H1 (cell line): Measurements from ENCODE around the gene CSGALNACT2. TPM values are rescaled to one million over a fixed set of nuclear protein-coding genes. Genes with fewer than 3 reads are reported as not detected.

Experiments
- CTCF ChIA-PET: fragments of 300-600 bp; sonication (Branson Sonifier 250); formaldehyde crosslinking; loops from one replicate; lab custom pipeline; 2021; ENCODE audit not compliant: partially characterized antibody; lab: Charles Lee
- POLR2A ChIA-PET: fragments of 300-600 bp; sonication (Branson Sonifier 250); formaldehyde crosslinking; loops from one replicate; lab custom pipeline; 2021; ENCODE audit warnings: inconsistent platforms; ENCODE audit not compliant: partially characterized antibody; lab: Charles Lee
- DNase-seq, 2 experiments: peaks; one replicate each; pipeline versions ENCODE4 v3.0.0 to v3.0.0-alpha.2; 2010 to 2022; ENCODE audit warnings: low spot score in 2 of 2, low read depth in 1 of 2, mixed read lengths in 1 of 2
- FAIRE-seq: peaks from 2 replicates; lab custom pipeline; 2011; peaks lifted over from hg19 to GRCh38; lab: Jason Lieb, UNC
- H2AFZ ChIP-seq: 2 replicates; pipeline ENCODE4 v1.8.1; 2012; ENCODE audit warnings: low read length, inconsistent platforms
- H2AK5ac ChIP-seq: 2 replicates; pipeline ENCODE4 v1.6.1; 2013; ENCODE audit warnings: low read depth, low read length
- H2BK120ac ChIP-seq: replicated peaks from 2 replicates; pipeline ENCODE3; 2013; ENCODE audit warnings: low read depth, low read length, inconsistent platforms
- H2BK12ac ChIP-seq: 2 replicates; pipeline ENCODE4 v1.6.1; 2013; ENCODE audit warnings: low read depth, low read length
- H2BK15ac ChIP-seq: 2 replicates; pipeline ENCODE4 v1.6.1; 2013; ENCODE audit warnings: low read length
- H2BK20ac ChIP-seq: 2 replicates; pipeline ENCODE4 v1.6.1; 2013; ENCODE audit warnings: low read length
- H2BK5ac ChIP-seq: 2 replicates; pipeline ENCODE4 v1.6.1; 2013; ENCODE audit warnings: low read depth, low read length
- H3K14ac ChIP-seq: 2 replicates; pipeline ENCODE4 v1.6.1; 2013; ENCODE audit warnings: inconsistent platforms; ENCODE audit not compliant: insufficient read length
- H3K18ac ChIP-seq: 2 replicates; pipeline ENCODE4 v1.6.1; 2013; ENCODE audit warnings: low read length; ENCODE audit errors: extremely low read depth
- H3K23ac ChIP-seq: 2 replicates; pipeline ENCODE4 v1.6.1; 2013; ENCODE audit warnings: inconsistent platforms; ENCODE audit not compliant: insufficient read length
- H3K23me2 ChIP-seq: 2 replicates; pipeline ENCODE4 v1.6.1; 2013; ENCODE audit warnings: low read depth, low read length
- H3K27ac ChIP-seq: 2 replicates; pipeline ENCODE4 v1.6.1; 2011; ENCODE audit warnings: low read depth, low read length, inconsistent platforms
- H3K27me3 ChIP-seq, 4 experiments: replicated peaks in 1 of 4; 1 replicate in 1 of 4; 2 replicates in 3 of 4; pipeline versions ENCODE4 v1.6.1 to v1.8.1; 2011 to 2013; ENCODE audit warnings: low read length in 3 of 4, mild to moderate bottlenecking in 3 of 4, inconsistent platforms in 2 of 4, mixed read lengths in 2 of 4, moderate library complexity in 1 of 4; ENCODE audit not compliant: control insufficient read depth in 3 of 4, insufficient read depth in 3 of 4; ENCODE audit errors: extremely low read depth in 1 of 4
- H3K36me3 ChIP-seq, 4 experiments: 2 replicates each; pipeline versions ENCODE4 v1.6.1 to v1.8.1; 2011 to 2013; ENCODE audit warnings: mild to moderate bottlenecking in 4 of 4, low read length in 3 of 4, moderate library complexity in 2 of 4, control low read depth in 1 of 4, inconsistent platforms in 1 of 4; ENCODE audit not compliant: insufficient read depth in 4 of 4, control insufficient read depth in 2 of 4
- H3K4ac ChIP-seq: replicated peaks from 2 replicates; pipeline ENCODE3; 2013; ENCODE audit warnings: low read length, low read depth, mixed read lengths, inconsistent platforms; ENCODE audit not compliant: insufficient read length
- H3K4me1 ChIP-seq, 4 experiments: replicated peaks in 1 of 4; 1 replicate in 1 of 4; 2 replicates in 3 of 4; pipeline versions ENCODE4 v1.6.1 to v1.8.1; 2011 to 2013; ENCODE audit warnings: low read length in 3 of 4, inconsistent platforms in 2 of 4, mixed read lengths in 1 of 4; ENCODE audit not compliant: insufficient read depth in 4 of 4, control insufficient read depth in 3 of 4
- H3K4me2 ChIP-seq, 2 experiments: 2 replicates each; pipeline versions ENCODE4 v1.6.1 to v1.8.1; 2011 to 2013; ENCODE audit warnings: low read depth in 2 of 2, low read length in 2 of 2, control low read depth in 1 of 2, inconsistent platforms in 1 of 2, mild to moderate bottlenecking in 1 of 2; ENCODE audit not compliant: insufficient read depth in 1 of 2
- H3K4me3 ChIP-seq, 4 experiments: fragments of 200-600, 300-600 bp in 1 of 4; sonication (generic), shearing (Covaris generic), sonication (Bioruptor Twin) in 1 of 4; 2 replicates each; pipeline versions ENCODE4 v1.5.1 to v1.8.1; 2011 to 2016; ENCODE audit warnings: low read length in 4 of 4, low read depth in 3 of 4, control low read depth in 2 of 4, inconsistent platforms in 2 of 4, mild to moderate bottlenecking in 2 of 4, mixed read lengths in 1 of 4, moderate library complexity in 1 of 4; ENCODE audit not compliant: insufficient read depth in 2 of 4; ENCODE audit errors: extremely low read depth in 1 of 4
- H3K56ac ChIP-seq: replicated peaks from 2 replicates; pipeline ENCODE3; 2013; ENCODE audit warnings: low read depth, mild to moderate bottlenecking, mixed read lengths, low read length, inconsistent platforms; ENCODE audit not compliant: insufficient read length
- H3K79me1 ChIP-seq: 2 replicates; pipeline ENCODE4 v1.6.1; 2013; ENCODE audit warnings: low read depth, low read length, control low read depth
- H3K79me2 ChIP-seq, 2 experiments: 2 replicates each; pipeline versions ENCODE4 v1.6.1 to v1.8.1; 2012 to 2013; ENCODE audit warnings: low read length in 2 of 2, mild to moderate bottlenecking in 2 of 2, inconsistent platforms in 1 of 2; ENCODE audit not compliant: insufficient read depth in 2 of 2, control insufficient read depth in 1 of 2
- H3K9ac ChIP-seq, 4 experiments: replicated peaks in 1 of 4; 1 replicate in 1 of 4; 2 replicates in 3 of 4; pipeline versions ENCODE4 v1.6.1 to v1.8.1; 2011 to 2013; ENCODE audit warnings: low read depth in 3 of 4, low read length in 3 of 4, control low read depth in 2 of 4, mild to moderate bottlenecking in 2 of 4, moderate library complexity in 2 of 4, inconsistent platforms in 1 of 4; ENCODE audit errors: extremely low read depth in 1 of 4
- H3K9me3 ChIP-seq, 2 experiments: 2 replicates each; pipeline versions ENCODE4 v1.6.1 to v1.8.1; 2012 to 2013; ENCODE audit warnings: mild to moderate bottlenecking in 2 of 2, moderate library complexity in 2 of 2, control low read depth in 1 of 2, inconsistent platforms in 1 of 2, low read depth in 1 of 2, low read length in 1 of 2, mixed read lengths in 1 of 2; ENCODE audit not compliant: insufficient read depth in 2 of 2
- H4K20me1 ChIP-seq, 2 experiments: replicated peaks in 1 of 2; 2 replicates each; pipeline versions ENCODE3 to v1.8.1; 2011 to 2013; ENCODE audit warnings: inconsistent platforms in 2 of 2, low read length in 2 of 2, mild to moderate bottlenecking in 1 of 2; ENCODE audit not compliant: insufficient read depth in 2 of 2, control insufficient read depth in 1 of 2
- H4K5ac ChIP-seq: 2 replicates; pipeline ENCODE4 v1.6.1; 2013; ENCODE audit warnings: low read length, low read depth, mixed read lengths, inconsistent platforms; ENCODE audit not compliant: insufficient read length
- H4K8ac ChIP-seq: 2 replicates; pipeline ENCODE4 v1.8.0; 2013; ENCODE audit warnings: mild to moderate bottlenecking, moderate library complexity, low read length, inconsistent platforms; ENCODE audit not compliant: insufficient read depth; ENCODE audit errors: extremely low read depth
- H4K91ac ChIP-seq: replicated peaks from 2 replicates; pipeline ENCODE3; 2013; ENCODE audit warnings: low read length, mixed read lengths, inconsistent platforms; ENCODE audit not compliant: insufficient read length
- ATF2 ChIP-seq: IDR thresholded peaks from 2 replicates; pipeline ENCODE4 v1.6.1; 2012; ENCODE audit warnings: low read length, inconsistent platforms
- CTCF ChIP-seq, 3 experiments: IDR thresholded peaks; 1 replicate in 2 of 3; 2 replicates in 1 of 3; pipeline versions ENCODE4 v1.5.1 to v1.6.1; 2011; ENCODE audit warnings: low read length in 3 of 3, mild to moderate bottlenecking in 3 of 3, inconsistent platforms in 2 of 3, low read depth in 1 of 3, moderate library complexity in 1 of 3; ENCODE audit not compliant: insufficient read depth in 1 of 3; ENCODE audit errors: control extremely low read depth in 1 of 3
- HDAC2 ChIP-seq, 2 experiments: fragments of 300-600 bp in 1 of 2; sonication (generic) in 1 of 2; IDR thresholded peaks; 2 replicates each; pipeline ENCODE4 v1.6.1; 2011 to 2012; ENCODE audit warnings: low read depth in 2 of 2, low read length in 2 of 2, mild to moderate bottlenecking in 2 of 2, moderate library complexity in 2 of 2, borderline replicate concordance in 1 of 2, inconsistent platforms in 1 of 2
- KDM4A ChIP-seq: IDR thresholded peaks from one replicate; pipeline ENCODE4 v1.7.1; 2012; ENCODE audit warnings: low read depth, mild to moderate bottlenecking, moderate library complexity, low read length, inconsistent platforms; ENCODE audit not compliant: severe bottlenecking
- POLR2A ChIP-seq, 2 experiments: IDR thresholded peaks; 1 replicate in 1 of 2; 2 replicates in 1 of 2; pipeline ENCODE4 v1.6.1; 2011; ENCODE audit warnings: low read depth in 2 of 2, low read length in 2 of 2, mild to moderate bottlenecking in 2 of 2; ENCODE audit errors: control extremely low read depth in 1 of 2
- SP1 ChIP-seq: IDR thresholded peaks from 2 replicates; pipeline ENCODE4 v1.6.1; 2011; ENCODE audit warnings: low read depth, low read length
- TAF1 ChIP-seq: IDR thresholded peaks from 2 replicates; pipeline ENCODE4 v1.6.1; 2011; ENCODE audit warnings: mild to moderate bottlenecking, low read depth, low read length
- TCF12 ChIP-seq: IDR thresholded peaks from 2 replicates; pipeline ENCODE4 v1.6.1; 2011; ENCODE audit warnings: low read depth, mild to moderate bottlenecking, low read length
- WGBS, 2 experiments: shearing (Covaris generic) in 1 of 2; methylation state at CpG; one replicate each; pipeline versions ENCODE4 v1.1.6 to v1.1.7; 2013 to 2015; ENCODE audit warnings: low lambda C conversion rate in 2 of 2, mixed read lengths in 2 of 2, inconsistent platforms in 1 of 2, low coverage in 1 of 2, missing lambda C conversion rate in 1 of 2; ENCODE audit not compliant: insufficient replicate concordance in 2 of 2, insufficient coverage in 1 of 2, insufficient read length in 1 of 2; ENCODE audit errors: extremely low coverage in 1 of 2, missing lambda C conversion rate in 1 of 2; 5-methylcytosine and 5-hydroxymethylcytosine counted together
- polyA plus RNA-seq, 7 experiments: library from polyadenylated mRNA; depleted of rRNA in 3 of 7; stranded (reverse) in 5 of 7; unstranded in 2 of 7; fragments of >200 nt in 5 of 7; fragments of 200-250 nt in 2 of 7; gene quantifications; 1 replicate in 5 of 7; 2 replicates in 1 of 7; 4 replicates in 1 of 7; pipeline versions ENCODE4 v1.2.1 to v1.2.3, GENCODE V29; 2011 to 2013; ENCODE audit warnings: missing spikeins in 2 of 7, mixed read lengths in 2 of 7
- total RNA-seq: library from RNA; stranded (reverse); fragmentation: NEBNext Ultra II Directional; extraction: Animal tissue kit (Norgen Biotek cat#: 25700); gene quantifications from 2 replicates; pipeline ENCODE4 v1.2.1, GENCODE V29; 2021

Gene CSGALNACT2
- total and polyA plus RNA-seq, 2 of the 8 experiments (the other 6 are each of a cell fraction or from before 2014, with no cell fraction given) = 2.6 to 5.3 TPM

GRCh38 chr10:43117777-43118583 is 20.3 kb upstream of the CSGALNACT2 start:
- no peak overlapping the region for H3K9ac ChIP-seq
- H3K27me3 ChIP-seq = no peaks in the 10 kb centered on the region
- no peak overlapping the region for H2BK20ac ChIP-seq
- H4K5ac ChIP-seq = no peak overlapping the region
- CTCF ChIA-PET = interaction anchor here (0.8 kb wide), 1 partner anchor 52 kb away, joined by 3 read pairs; no protein-coding TSS in a partner anchor
- no peak overlapping the region for H3K4me2 ChIP-seq
- H3K79me2 ChIP-seq = no peaks in the 10 kb centered on the region
- no peaks in the 10 kb centered on the region for H3K9me3 ChIP-seq
- H2BK15ac ChIP-seq = no peak overlapping the region
- H3K36me3 ChIP-seq = no peaks in the 10 kb centered on the region
- no peak for FAIRE-seq
- H2BK120ac ChIP-seq = no peak overlapping the region
- no peak overlapping the region for H2BK5ac ChIP-seq
- no peak overlapping the region for H2AFZ ChIP-seq
- WGBS, 2 experiments = 95% methylated on average over 18 of the region's 18 CpGs; no CpG with 5 or more reads in 1 of the 2 experiments
- no peak overlapping the region for H4K91ac ChIP-seq
- H3K18ac ChIP-seq = no peak overlapping the region
- H3K23ac ChIP-seq = no peak overlapping the region
- H3K4me1 ChIP-seq = no peaks in the 10 kb centered on the region
- H4K20me1 ChIP-seq = peaks cover 0 to 3% of the 10 kb centered on the region in 2 experiments
- no peaks in the 10 kb centered on the region for H3K23me2 ChIP-seq
- no peak overlapping the region for H3K14ac ChIP-seq
- DNase-seq = no peak
- no peak overlapping the region for H3K4me3 ChIP-seq
- no peaks in the 10 kb centered on the region for H3K79me1 ChIP-seq
- no peak overlapping the region for H2BK12ac ChIP-seq
- no peak overlapping the region for H3K4ac ChIP-seq
- H2AK5ac ChIP-seq = no peak overlapping the region
- POLR2A ChIA-PET = no interaction called here
- peak overlapping the region; percentile 54 for H4K8ac ChIP-seq
- H3K27ac ChIP-seq = no peak overlapping the region
- no peak overlapping the region for H3K56ac ChIP-seq
- no peak for TF ChIP-seq SP1
- no peak for TF ChIP-seq HDAC2 (IDR thresholded peaks at IDR 0.05; ENCODE audit: borderline replicate concordance in 1 of 2, low read depth in 2 of 2, low read length in 2 of 2)
- TF ChIP-seq ATF2 = no peak
- TF ChIP-seq TCF12 = no peak
- no peak for TF ChIP-seq KDM4A
- no peak for TF ChIP-seq POLR2A (IDR thresholded peaks at IDR 0.05; ENCODE audit: control extremely low read depth in 1 of 2, low read depth in 2 of 2, low read length in 2 of 2)
- no peak for TF ChIP-seq TAF1
- TF ChIP-seq CTCF (IDR thresholded peaks at IDR 0.05; ENCODE audit: control extremely low read depth in 1 of 3, insufficient read depth in 1 of 3, low read depth in 1 of 3, low read length in 3 of 3) = no peak
